ENCODE measurements around the gene C6orf141. TPM values are rescaled to one million over a fixed set of nuclear protein-coding genes. Genes with fewer than 3 reads are reported as not detected.

The C6orf141 gene
- total and polyA plus RNA-seq, 2 experiments from 2014 or later = 5.2 to 6.4 TPM

DNA sequence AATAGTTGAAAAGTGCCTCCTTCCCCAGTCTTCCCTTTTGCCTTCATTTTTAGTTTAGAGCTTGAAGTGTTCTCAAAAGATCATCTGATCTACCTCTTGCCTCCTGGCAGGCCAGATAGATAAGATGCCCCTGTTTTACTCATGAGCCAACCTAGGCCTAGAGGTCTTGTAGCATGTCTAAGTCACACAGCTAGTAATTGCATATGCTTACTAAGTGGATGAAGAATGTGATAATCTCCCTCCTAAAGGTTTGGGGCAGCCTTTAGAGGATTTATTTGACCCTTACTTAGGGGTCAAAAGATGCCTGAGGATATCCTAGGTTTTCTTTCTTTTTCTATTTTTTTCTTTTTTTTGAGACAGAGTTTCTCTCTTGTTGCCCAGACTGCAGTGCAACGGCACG lies 2.1 kb downstream of the C6orf141 start:
- peak overlapping the region; percentile 74 for H3K4me3 ChIP-seq
- peaks cover 13% of the 10 kb centered on the region; the same call in 1 of the 2 replicates for H3K79me2 ChIP-seq (replicated peaks; ENCODE audit: insufficient read depth)
- Mint-ChIP-seq H3K27ac (no peak overlapping the region), H3K27me3 (ENCODE audit: insufficient read depth, low read depth, poor library complexity) (peaks cover 30% of the 10 kb centered on the region), H3K36me3 (ENCODE audit: low read depth) (peaks cover 35% of the 10 kb centered on the region), H3K9me3 (no peaks in the 10 kb centered on the region), H3K4me1 (peaks cover 51% of the 10 kb centered on the region), H3K4me3 (peak overlapping the region; percentile 63)
- H3F3A ChIP-seq (replicated peaks; ENCODE audit: low read depth) = peaks cover 7% of the 10 kb centered on the region
- TF ChIP-seq STAT1 (IDR thresholded peaks at IDR 0.05; ENCODE audit: unreplicated experiment) = no peak
- TF ChIP-seq JUNB (IDR thresholded peaks at IDR 0.05; ENCODE audit: unreplicated experiment) = no peak
- TF ChIP-seq ZNF331 (CRISPR knock-in tag; IDR thresholded peaks at IDR 0.05; ENCODE audit: low read depth) = no peak
- TF ChIP-seq ZNF462 (CRISPR knock-in tag; IDR thresholded peaks at IDR 0.05) = no peak
- TF ChIP-seq ZNF114 (CRISPR knock-in tag; IDR thresholded peaks at IDR 0.05) = no peak
- no peaks in the 10 kb centered on the region; the same call in 1 of the 2 replicates for H4K20me1 ChIP-seq (replicated peaks; ENCODE audit: insufficient read depth)
- ATAC-seq = no peak
- no peak overlapping the region for H2AFZ ChIP-seq
- H3K27ac ChIP-seq (ENCODE audit: low read depth) = no peak overlapping the region
- H3K36me3 ChIP-seq (ENCODE audit: insufficient read depth) = no peaks in the 10 kb centered on the region
- H3K4me1 ChIP-seq (ENCODE audit: insufficient read depth) = peaks cover 34% of the 10 kb centered on the region
- no peaks in the 10 kb centered on the region for H3K9me2 ChIP-seq (ENCODE audit: insufficient read depth)
- H3K4me2 ChIP-seq = peak overlapping the region; percentile 81
- peaks cover 85% of the 10 kb centered on the region for H3K27me3 ChIP-seq (ENCODE audit: insufficient read depth)
- DNase-seq (ENCODE audit: low spot score) = no peak

- H3F3A ChIP-seq (replicated peaks; ENCODE audit: low read depth) = peaks cover 7% of the 10 kb centered on the region
- Mint-ChIP-seq H3K4me1 (peaks cover 51% of the 10 kb centered on the region), H3K9me3 (no peaks in the 10 kb centered on the region), H3K36me3 (ENCODE audit: low read depth) (peaks cover 40% of the 10 kb centered on the region), H3K27me3 (ENCODE audit: insufficient read depth, low read depth, poor library complexity) (peaks cover 35% of the 10 kb centered on the region), H3K4me3 (no peak overlapping the region), H3K27ac (no peak overlapping the region)
- H3K79me2 ChIP-seq (replicated peaks; ENCODE audit: insufficient read depth) = peaks cover 13% of the 10 kb centered on the region; the same call in 1 of the 2 replicates
- H2AFZ ChIP-seq = no peak overlapping the region
- no peaks in the 10 kb centered on the region; the same call in 1 of the 2 replicates for H4K20me1 ChIP-seq (replicated peaks; ENCODE audit: insufficient read depth)
- H3K9me2 ChIP-seq (ENCODE audit: insufficient read depth) = no peaks in the 10 kb centered on the region
- DNase-seq (ENCODE audit: low spot score) = no peak
- H3K27me3 ChIP-seq (ENCODE audit: insufficient read depth) = peaks cover 93% of the 10 kb centered on the region
- ATAC-seq = no peak
- H3K4me1 ChIP-seq (ENCODE audit: insufficient read depth) = peaks cover 34% of the 10 kb centered on the region
- no peak overlapping the region for H3K27ac ChIP-seq (ENCODE audit: low read depth)
- no peak overlapping the region for H3K4me3 ChIP-seq
- peak overlapping the region; percentile 81; the same call in 1 of the 2 replicates for H3K4me2 ChIP-seq
- H3K36me3 ChIP-seq (ENCODE audit: insufficient read depth) = no peaks in the 10 kb centered on the region
- TF ChIP-seq POLR2AphosphoS5 (IDR thresholded peaks at IDR 0.05; ENCODE audit: low read depth) = no peak
- no peak for TF ChIP-seq EZH2phosphoT487 (IDR thresholded peaks at IDR 0.05; ENCODE audit: unreplicated experiment)
- no peak for TF ChIP-seq EZH2 (IDR thresholded peaks at IDR 0.05; ENCODE audit: low read depth, unreplicated experiment)
- TF ChIP-seq NANOG (IDR thresholded peaks at IDR 0.05; ENCODE audit: borderline replicate concordance) = no peak
- TF ChIP-seq REST (IDR thresholded peaks at IDR 0.05; ENCODE audit: unreplicated experiment) = no peak
- TF ChIP-seq ETS1 (IDR thresholded peaks at IDR 0.05) = no peak
- no peak for TF ChIP-seq ZNF114 (CRISPR knock-in tag; IDR thresholded peaks at IDR 0.05)
These were observed 2.9 kb downstream of the C6orf141 start for GRCh38 chr6:49553384-49553783.

All from GM23338 (cell line).